D341Med (cell line): ENCODE results near the gene DNAL4.

Source experiments
- DNase-seq: peaks from one replicate; pipeline ENCODE4 v3.0.0; 2012; ENCODE audit warnings: low spot score

The DNAL4 gene

GRCh38 chr22:38758276-38758945, 35.5 kb downstream of the DNAL4 start:
- DNase-seq: no peak

- DNase-seq: no peak
Measured at GRCh38 chr22:38757464-38757757, 36.5 kb downstream of the DNAL4 start.

- no peak for DNase-seq
Measured at GRCh38 chr22:38756711-38757463, 37.1 kb downstream of the DNAL4 start.

- peak; percentile 99 for DNase-seq
Measured at GRCh38 chr22:38755911-38756532, 37.9 kb downstream of the DNAL4 start, which contains the start of gene SUN2. Gene SUN2, minus strand, starts transcription at chr22:38755998. Its CDS starts 3,370 bp downstream, at chr22:38752628.

GRCh38 chr22:38755155-38755910, 38.6 kb downstream of the DNAL4 start:
- no peak for DNase-seq

GRCh38 chr22:38754751-38755154, 39.2 kb downstream of the DNAL4 start:
- no peak for DNase-seq

- DNase-seq: no peak
Measured at GRCh38 chr22:38753948-38754750, 39.8 kb downstream of the DNAL4 start.

- DNase-seq: no peak
Measured at GRCh38 chr22:38751422-38752346, 42.3 kb downstream of the DNAL4 start.

GRCh38 chr22:38751066-38751421, 42.9 kb downstream of the DNAL4 start:
- no peak for DNase-seq

GRCh38 chr22:38750638-38751037, 43.3 kb downstream of the DNAL4 start:
- DNase-seq: no peak

GRCh38 chr22:38750104-38750503, 43.8 kb downstream of the DNAL4 start:
- DNase-seq: no peak

GRCh38 chr22:38748487-38749136, 45.3 kb downstream of the DNAL4 start:
- no peak for DNase-seq

- no peak for DNase-seq
Measured at GRCh38 chr22:38745676-38746460, 48.1 kb downstream of the DNAL4 start.

- DNase-seq: no peak
Measured at GRCh38 chr22:38744981-38745380, 49.0 kb downstream of the DNAL4 start.

GRCh38 chr22:38742176-38742942, 51.6 kb downstream of the DNAL4 start:
- no peak for DNase-seq

- DNase-seq: no peak
Measured at GRCh38 chr22:38741576-38741975, 52.4 kb downstream of the DNAL4 start.

- DNase-seq: no peak
Measured at GRCh38 chr22:38741166-38741565, 52.8 kb downstream of the DNAL4 start.

GRCh38 chr22:38740754-38741153, 53.2 kb downstream of the DNAL4 start:
- no peak for DNase-seq
